Endodermal cell (in vitro differentiated cells): ENCODE results near the gene MTHFD2L. TPM values are rescaled to one million over a fixed set of nuclear protein-coding genes. Genes with fewer than 3 reads are reported as not detected.

Experiments
- DNase-seq: peaks from one replicate; pipeline ENCODE4 v3.0.0-alpha.2; 2017
- H3K27ac ChIP-seq: 2 replicates; pipeline ENCODE4 v1.5.1; 2013; ENCODE audit warnings: mild to moderate bottlenecking, low read depth, low read length, moderate library complexity
- H3K27me3 ChIP-seq: 2 replicates; pipeline ENCODE4 v1.6.1; 2013; ENCODE audit warnings: mild to moderate bottlenecking, low read length, moderate library complexity; ENCODE audit not compliant: insufficient read depth, control insufficient read depth, poor library complexity, severe bottlenecking
- H3K36me3 ChIP-seq: 2 replicates; pipeline ENCODE4 v1.7.0; 2013; ENCODE audit warnings: mild to moderate bottlenecking, low read length, moderate library complexity; ENCODE audit not compliant: control insufficient read depth, insufficient read depth
- H3K4me1 ChIP-seq: one replicate; pipeline ENCODE4 v1.7.0; 2013; ENCODE audit warnings: low read length; ENCODE audit not compliant: control insufficient read depth, insufficient read depth
- H3K4me3 ChIP-seq: 2 replicates; pipeline ENCODE4 v1.5.1; 2013; ENCODE audit warnings: mild to moderate bottlenecking, low read length, moderate library complexity
- H3K9ac ChIP-seq: 2 replicates; pipeline ENCODE4 v1.6.1; 2013; ENCODE audit warnings: mild to moderate bottlenecking, low read length, moderate library complexity; ENCODE audit not compliant: poor library complexity, severe bottlenecking; ENCODE audit errors: extremely low read depth
- H3K9me3 ChIP-seq: 2 replicates; pipeline ENCODE4 v1.6.1; 2013; ENCODE audit warnings: mild to moderate bottlenecking, low read length, moderate library complexity; ENCODE audit not compliant: control insufficient read depth
- H3K27ac Mint-ChIP-seq: 2 replicates; pipeline ENCODE4 v1.8.0; 2020; ENCODE audit warnings: mixed read lengths
- H3K27me3 Mint-ChIP-seq: 2 replicates; pipeline ENCODE4 v1.8.0; 2021; ENCODE audit warnings: mild to moderate bottlenecking, mixed read lengths; ENCODE audit not compliant: insufficient read depth
- H3K36me3 Mint-ChIP-seq: 2 replicates; pipeline ENCODE4 v1.8.0; 2020; ENCODE audit warnings: low read depth, mixed read lengths
- H3K4me1 Mint-ChIP-seq: 2 replicates; pipeline ENCODE4 v1.8.0; 2020; ENCODE audit warnings: mixed read lengths
- H3K4me3 Mint-ChIP-seq: 2 replicates; pipeline ENCODE4 v1.8.0; 2020; ENCODE audit warnings: mild to moderate bottlenecking, moderate library complexity, mixed read lengths
- H3K9me3 Mint-ChIP-seq: 2 replicates; pipeline ENCODE4 v1.8.0; 2020; ENCODE audit warnings: mild to moderate bottlenecking, mixed read lengths
- CTCF ChIP-seq: fragments of 200-600 bp; sonication (generic); conservative IDR thresholded peaks from 2 replicates; pipeline ENCODE4 v1.5.0; 2021; ENCODE audit warnings: antibody characterized with exemption, mild to moderate bottlenecking
- WGBS, 2 experiments: methylation state at CpG; one replicate each; pipeline versions ENCODE4 v1.1.5 to v1.1.7; 2013; ENCODE audit warnings: missing lambda C conversion rate in 2 of 2, mixed read lengths in 1 of 2; ENCODE audit not compliant: insufficient coverage in 1 of 2, insufficient read length in 1 of 2; 5-methylcytosine and 5-hydroxymethylcytosine counted together
- total RNA-seq, 2 donors: library from RNA; stranded (reverse); fragmentation: NEBNext Ultra II Directional in 1 of 2; extraction: Animal tissue kit (Norgen Biotek cat#: 25700) in 1 of 2; gene quantifications; 2 replicates in 1 of 2; 3 replicates in 1 of 2; pipeline ENCODE4 v1.2.1, GENCODE V29; 2021

The MTHFD2L gene
- total RNA-seq, 2 donors from 2014 or later, result 10.4 to 11.5 TPM

GRCh38 chr4:74315376-74315775, 157.5 kb downstream of the MTHFD2L start:
- H3K27ac Mint-ChIP-seq, result no peak overlapping the region

DNA sequence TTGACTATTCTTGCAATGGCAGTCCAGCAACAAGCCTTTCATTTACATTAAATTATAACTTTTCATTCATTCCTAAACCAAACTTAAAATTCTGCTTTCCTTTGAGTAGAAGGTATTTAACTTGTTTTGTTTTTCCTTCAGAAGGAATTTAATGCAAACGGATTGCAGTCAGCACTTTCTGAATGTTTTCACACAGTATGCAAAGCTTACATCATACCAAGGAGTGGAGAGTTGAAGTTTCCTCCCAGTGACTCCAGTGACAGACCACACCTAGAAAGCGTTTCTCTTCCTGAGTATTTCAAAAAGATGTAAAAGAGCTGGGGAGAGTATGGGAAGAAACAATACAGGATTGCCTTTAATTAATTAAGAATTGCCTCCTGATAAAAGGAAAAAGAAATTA, 158.5 kb downstream of the MTHFD2L start:
- Mint-ChIP-seq H3K9me3 (no peaks in the 10 kb centered on the region), H3K4me1 (peaks cover 8% of the 10 kb centered on the region), H3K36me3 (no peaks in the 10 kb centered on the region), H3K4me3 (no peak overlapping the region), H3K27ac (no peak overlapping the region), H3K27me3 (no peaks in the 10 kb centered on the region)
- Histone ChIP-seq H3K9me3 (no peaks in the 10 kb centered on the region), H3K9ac (no peak overlapping the region), H3K27me3 (no peaks in the 10 kb centered on the region), H3K4me1 (peaks cover 3% of the 10 kb centered on the region), H3K27ac (no peak overlapping the region), H3K4me3 (no peak overlapping the region), H3K36me3 (no peaks in the 10 kb centered on the region)
- no peak for DNase-seq
- 60 to 67% methylated on average over 1 to 2 of the region's 2 CpGs for WGBS, 2 experiments
- no peak for TF ChIP-seq CTCF

More at GRCh38 chr4:74315376-74315775, 157.5 kb downstream of the MTHFD2L start:
- 88% methylated on average over 5 of the region's 5 CpGs; no CpG with 5 or more reads in 1 of the 2 experiments for WGBS, 2 experiments
- H3K9me3 ChIP-seq, result no peaks in the 10 kb centered on the region
- Mint-ChIP-seq H3K4me1 (no peaks in the 10 kb centered on the region), H3K4me3 (no peak overlapping the region), H3K9me3 (no peaks in the 10 kb centered on the region), H3K27me3 (no peaks in the 10 kb centered on the region), H3K36me3 (no peaks in the 10 kb centered on the region)
- DNase-seq, result no peak
- H3K9ac ChIP-seq, result no peak overlapping the region
- TF ChIP-seq CTCF, result no peak
- no peak overlapping the region for H3K4me3 ChIP-seq
- peaks cover 3% of the 10 kb centered on the region for H3K4me1 ChIP-seq
- no peaks in the 10 kb centered on the region for H3K27me3 ChIP-seq
- no peak overlapping the region for H3K27ac ChIP-seq
- no peaks in the 10 kb centered on the region for H3K36me3 ChIP-seq

- TF ChIP-seq CTCF, result no peak
- Histone ChIP-seq H3K27me3 (no peaks in the 10 kb centered on the region), H3K4me1 (peaks cover 3% of the 10 kb centered on the region), H3K36me3 (no peaks in the 10 kb centered on the region), H3K9ac (no peak overlapping the region), H3K27ac (no peak overlapping the region), H3K9me3 (no peaks in the 10 kb centered on the region), H3K4me3 (no peak overlapping the region)
- Mint-ChIP-seq H3K36me3 (no peaks in the 10 kb centered on the region), H3K4me3 (no peak overlapping the region), H3K27ac (no peak overlapping the region), H3K9me3 (no peaks in the 10 kb centered on the region), H3K4me1 (peaks cover 8% of the 10 kb centered on the region), H3K27me3 (no peaks in the 10 kb centered on the region)
- DNase-seq, result no peak
- WGBS, 2 experiments, result 75 to 88% methylated on average over 1 to 3 of the region's 3 CpGs
Observed at GRCh38 chr4:74317616-74318246, 159.8 kb downstream of the MTHFD2L start.
